ENCODE results near the gene GFOD1. TPM values are rescaled to one million over a fixed set of nuclear protein-coding genes. Genes with fewer than 3 reads are reported as not detected.
A peak's percentile ranks its signal among the peaks of the same experiment; 100 is the strongest.

Gene GFOD1
- total RNA-seq, 1 experiment from 2014 or later = 6.1 TPM

GRCh38 chr6:13328076-13328874 lies 159.1 kb downstream of the GFOD1 start, which contains the start of gene TBC1D7:
Gene TBC1D7 (minus strand): TSS chr6:13328537. CDS start chr6:13326898, 1,639 bp downstream.
- H3K14ac ChIP-seq (ENCODE audit: insufficient read depth, low read length) = peak within 1 kb of the TSS; percentile 92
- H2BK12ac ChIP-seq (ENCODE audit: insufficient read length, low read depth, low read length) = no peak within 1 kb of the TSS
- H4K8ac ChIP-seq (replicated peaks; ENCODE audit: insufficient read length, low read depth, low read length) = no peak within 1 kb of the TSS
- peak within 1 kb of the TSS; percentile 87 for H3K18ac ChIP-seq (ENCODE audit: insufficient read length, low read depth, low read length)
- Mint-ChIP-seq H3K4me1 (peaks cover 19 to 22% of the 10 kb centered on the region in 2 experiments), H3K9me3 (no peaks in the 10 kb centered on the region), H3K27me3 (ENCODE audit: low read depth) (no peaks in the 10 kb centered on the region), H3K4me3 (peak within 1 kb of the TSS; percentile 92 to 93), H3K27ac (peak within 1 kb of the TSS; percentile 95 to 99 (median 98)), H3K36me3 (ENCODE audit: insufficient read depth in 1 of 3, low read depth in 3 of 3) (peaks cover 10 to 29% (median 26%) of the 10 kb centered on the region in 3 experiments)
- no peak within 1 kb of the TSS for H2BK5ac ChIP-seq (ENCODE audit: insufficient read length, low read length)
- no peak within 1 kb of the TSS for H3K4ac ChIP-seq (ENCODE audit: low read depth, low read length)
- H3K9me3 ChIP-seq (ENCODE audit: control insufficient read depth, low read depth, low read length) = no peaks in the 10 kb centered on the region
- no peaks in the 10 kb centered on the region for H3K27me3 ChIP-seq (ENCODE audit: insufficient read depth, low read length)
- no peak within 1 kb of the TSS for H2BK120ac ChIP-seq (ENCODE audit: low read depth, low read length, poor library complexity, severe bottlenecking)
- peak; percentile 33; the same call in 1 of the 3 replicates for TF ChIP-seq CTCF (conservative IDR thresholded peaks at IDR 0.05)
- H2AK5ac ChIP-seq (ENCODE audit: insufficient read length, low read length) = no peak within 1 kb of the TSS
- no peaks in the 10 kb centered on the region for H4K20me1 ChIP-seq (ENCODE audit: control insufficient read depth, insufficient read depth, insufficient read length)
- no CpG with 5 or more reads among the region's 63 CpGs for WGBS (ENCODE audit: extremely low coverage, insufficient read length, low lambda C conversion rate)
- no peak within 1 kb of the TSS for H2BK20ac ChIP-seq (ENCODE audit: low read depth, low read length, poor library complexity, severe bottlenecking)
- H3K4me2 ChIP-seq (ENCODE audit: insufficient read depth, insufficient read length, low read length) = peak within 1 kb of the TSS; percentile 85
- no peak within 1 kb of the TSS for H3K23ac ChIP-seq (ENCODE audit: insufficient read length, low read depth, low read length)
- H4K5ac ChIP-seq (ENCODE audit: insufficient read length, low read depth, low read length) = peak within 1 kb of the TSS; percentile 3
- H3K56ac ChIP-seq (ENCODE audit: insufficient read length, low read depth, low read length) = no peak within 1 kb of the TSS
- peak within 1 kb of the TSS; percentile 69 for H3K9ac ChIP-seq (ENCODE audit: extremely low read depth, insufficient read length, low read length)
- peak within 1 kb of the TSS; percentile 5 for H2AFZ ChIP-seq (ENCODE audit: low read length)
- no peak within 1 kb of the TSS for H4K91ac ChIP-seq (ENCODE audit: insufficient read length, low read depth, low read length)
- H3K79me1 ChIP-seq (ENCODE audit: insufficient read depth, low read depth, low read length, poor library complexity, severe bottlenecking) = no peaks in the 10 kb centered on the region
- peaks cover 3% of the 10 kb centered on the region for H3K4me1 ChIP-seq (ENCODE audit: insufficient read depth, low read length)
- no peaks in the 10 kb centered on the region for H3K79me2 ChIP-seq (ENCODE audit: insufficient read depth, low read length)
- peak; percentile 95 for DNase-seq
- H3T11ph ChIP-seq (ENCODE audit: low read length) = no peak within 1 kb of the TSS
- H3K23me2 ChIP-seq (ENCODE audit: insufficient read length, low read depth, low read length, poor library complexity, severe bottlenecking) = peaks cover 9% of the 10 kb centered on the region
- no peak within 1 kb of the TSS for H2BK15ac ChIP-seq (ENCODE audit: low read depth, low read length)
- peak within 1 kb of the TSS; percentile 50 for H3K27ac ChIP-seq (ENCODE audit: insufficient read length, low read depth, low read length)
